ENCODE measurements around the gene AGBL4.

Gene AGBL4

GRCh38 chr1:48704736-48705135 lies 1319.0 kb downstream of the AGBL4 start:
- no peak for DNase-seq

GRCh38 chr1:48701445-48701844 lies 1322.3 kb downstream of the AGBL4 start:
- DNase-seq = no peak

GRCh38 chr1:48697066-48697707 lies 1326.6 kb downstream of the AGBL4 start:
- peak; percentile 64 for DNase-seq

GRCh38 chr1:48695161-48695560 lies 1328.6 kb downstream of the AGBL4 start:
- DNase-seq = no peak

- no peak for DNase-seq
Observed at GRCh38 chr1:48693674-48694320, 1330.0 kb downstream of the AGBL4 start.

- no peak for DNase-seq
Observed at GRCh38 chr1:48693180-48693579, 1330.6 kb downstream of the AGBL4 start.

- no peak for DNase-seq
Observed at GRCh38 chr1:48692235-48692634, 1331.5 kb downstream of the AGBL4 start.

GRCh38 chr1:48691429-48692001 lies 1332.2 kb downstream of the AGBL4 start:
- no peak for DNase-seq

- DNase-seq = no peak
Observed at GRCh38 chr1:48688102-48688760, 1335.5 kb downstream of the AGBL4 start.

- DNase-seq = no peak
Observed at GRCh38 chr1:48687282-48688045, 1336.3 kb downstream of the AGBL4 start.

- DNase-seq = no peak
Observed at GRCh38 chr1:48686159-48686558, 1337.6 kb downstream of the AGBL4 start.

GRCh38 chr1:48684381-48684780 lies 1339.4 kb downstream of the AGBL4 start:
- no peak for DNase-seq

GRCh38 chr1:48683839-48684238 lies 1339.9 kb downstream of the AGBL4 start:
- DNase-seq = no peak

- DNase-seq = no peak
Observed at GRCh38 chr1:48681476-48682305, 1342.1 kb downstream of the AGBL4 start.

- no peak for DNase-seq
Observed at GRCh38 chr1:48680411-48681035, 1343.2 kb downstream of the AGBL4 start.

- DNase-seq = no peak
Observed at GRCh38 chr1:48679859-48680258, 1343.9 kb downstream of the AGBL4 start.

- no peak for DNase-seq
Observed at GRCh38 chr1:48678710-48679505, 1344.8 kb downstream of the AGBL4 start.

- peak; percentile 50 for DNase-seq
Observed at GRCh38 chr1:48677306-48678287, 1346.2 kb downstream of the AGBL4 start.

- no peak for DNase-seq
Observed at GRCh38 chr1:48676822-48677221, 1346.9 kb downstream of the AGBL4 start.

GRCh38 chr1:48676376-48676775 lies 1347.4 kb downstream of the AGBL4 start:
- DNase-seq = no peak
